Tongue (tissue), 2 donors: ENCODE data around the gene HLCS. TPM values are rescaled to one million over a fixed set of nuclear protein-coding genes. Genes with fewer than 3 reads are reported as not detected.

Source experiments
- DNase-seq: peaks from one replicate; pipeline ENCODE4 v3.0.0-alpha.2; 2015
- total RNA-seq: library from RNA; depleted of rRNA; stranded (reverse); fragments of >200 nt; gene quantifications from one replicate; pipeline ENCODE4 v1.2.3, GENCODE V29; 2014

HLCS gene
- total RNA-seq, 1 donor from 2014 or later: 30.0 TPM

- peak; percentile 66 for DNase-seq
Observed at GRCh38 chr21:36769051-36769839, 197.2 kb downstream of the HLCS start.

- no peak for DNase-seq
Observed at GRCh38 chr21:36768496-36768895, 198.0 kb downstream of the HLCS start.

GRCh38 chr21:36767096-36767495 is 199.4 kb downstream of the HLCS start:
- DNase-seq: no peak

GRCh38 chr21:36766511-36766910 is 200.0 kb downstream of the HLCS start:
- no peak for DNase-seq

- DNase-seq: no peak
Observed at GRCh38 chr21:36765229-36765628, 201.2 kb downstream of the HLCS start.

DNA sequence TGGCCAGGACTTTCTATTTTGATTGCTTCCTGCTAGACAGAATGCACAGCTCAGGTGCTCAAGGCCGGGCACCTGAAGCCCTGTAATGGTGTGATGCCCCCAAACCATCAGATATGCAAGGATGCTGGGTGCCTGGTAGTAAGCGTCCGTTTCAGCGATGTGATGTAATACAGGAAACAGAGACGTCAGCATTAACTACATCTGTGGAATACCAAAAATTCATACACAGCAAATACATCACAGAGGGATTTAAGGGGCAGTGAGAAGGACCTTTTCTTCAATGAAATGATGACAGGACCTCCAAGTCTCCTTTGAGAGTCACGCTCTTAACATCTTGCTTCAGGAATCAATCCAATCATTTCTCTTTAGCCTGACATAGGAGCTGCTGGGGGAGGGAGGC is 203.2 kb downstream of the HLCS start:
- no peak for DNase-seq

GRCh38 chr21:36762642-36763041 is 203.8 kb downstream of the HLCS start:
- no peak for DNase-seq

DNA sequence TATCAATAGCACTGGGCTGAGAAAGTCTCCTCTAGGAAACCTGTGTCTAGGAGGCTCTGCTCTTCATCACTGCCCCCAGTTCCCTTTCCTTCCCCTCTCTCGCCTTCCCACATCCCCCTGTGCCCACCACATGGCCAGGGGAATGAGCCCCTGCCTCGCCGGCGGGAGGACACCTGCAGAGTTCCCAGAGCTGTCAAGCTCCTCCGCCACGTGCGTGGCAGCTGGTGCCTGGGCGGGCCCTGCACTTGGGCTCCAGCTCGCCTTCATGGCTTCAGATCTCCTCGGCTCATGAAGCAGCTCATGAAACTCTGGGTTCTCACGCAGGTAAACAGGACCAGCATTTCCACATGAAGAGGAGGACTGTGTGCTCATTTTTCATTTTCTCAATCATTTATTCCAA is 204.8 kb downstream of the HLCS start:
- DNase-seq: no peak

GRCh38 chr21:36759348-36760083 is 207.0 kb downstream of the HLCS start:
- DNase-seq: no peak

- peak; percentile 51 for DNase-seq
Observed at GRCh38 chr21:36757196-36757595, 209.3 kb downstream of the HLCS start.

DNA sequence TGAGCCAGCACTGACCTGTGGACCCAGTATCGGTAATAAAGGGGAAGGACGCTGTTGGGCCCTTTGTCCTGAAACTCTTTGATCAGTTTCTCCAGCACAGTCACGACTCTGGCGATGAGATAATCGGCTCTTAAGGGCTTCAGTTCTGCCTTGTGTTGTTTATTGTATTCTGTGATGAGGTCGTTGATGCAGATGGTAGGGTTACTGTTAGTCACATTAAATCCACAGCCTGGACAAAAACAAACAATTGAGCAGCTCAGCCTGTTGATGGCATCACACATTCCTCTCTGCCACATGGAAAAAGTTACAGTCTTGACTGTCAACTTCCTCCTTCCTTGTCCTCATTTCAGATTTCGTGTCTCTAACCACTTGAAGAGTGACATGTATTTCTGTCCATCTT is 209.9 kb downstream of the HLCS start:
- no peak for DNase-seq

DNA sequence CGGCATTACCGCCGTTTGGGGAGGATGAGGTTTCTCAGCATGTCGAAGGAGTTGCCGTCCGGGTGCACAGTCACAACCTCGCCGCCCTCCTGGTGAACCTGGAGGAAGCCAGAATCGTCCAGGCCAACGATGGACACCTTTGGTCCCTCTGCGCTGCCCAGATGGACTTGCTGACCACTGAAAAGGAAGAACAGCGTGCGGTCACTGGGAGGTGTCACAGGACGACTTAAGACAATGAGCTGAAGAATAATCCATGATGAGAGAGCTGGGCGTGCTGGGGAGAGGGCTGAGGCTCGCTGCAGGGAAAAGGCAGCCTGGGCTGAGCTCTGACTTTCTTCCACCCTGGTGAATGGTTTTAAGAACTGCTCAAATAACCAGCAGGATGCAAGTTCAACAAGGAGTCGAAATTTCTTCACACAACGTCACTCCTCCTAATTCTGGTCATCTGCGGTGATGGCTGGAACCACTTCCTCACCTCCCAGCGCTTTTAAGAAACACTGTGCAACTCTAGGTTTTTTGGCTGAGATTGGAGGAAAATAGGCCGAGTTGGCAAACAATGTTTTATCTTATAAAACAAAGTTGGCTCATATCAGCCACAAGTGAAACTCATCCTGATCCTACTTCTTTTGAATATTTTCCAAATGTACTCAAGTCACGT is 212.1 kb downstream of the HLCS start:
- no peak for DNase-seq

DNA sequence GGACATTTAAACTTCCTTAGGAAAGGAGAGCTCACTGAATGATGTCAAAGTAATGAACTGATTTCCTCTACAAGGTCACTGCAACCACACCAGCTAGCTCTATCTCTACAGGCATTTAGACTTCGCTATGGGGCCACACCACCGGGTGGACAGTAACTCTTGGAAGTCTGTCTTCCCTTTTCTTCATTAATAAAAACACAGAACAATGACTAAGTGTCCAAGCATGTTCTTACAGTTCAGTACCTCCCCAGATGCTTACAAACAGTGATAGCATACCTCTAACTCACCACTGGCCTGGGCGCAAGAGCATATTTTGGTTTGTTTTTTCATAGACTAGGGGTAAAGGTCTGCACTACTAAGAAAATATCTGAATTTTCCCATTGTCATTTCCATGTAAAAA is 212.9 kb downstream of the HLCS start:
- DNase-seq: no peak

DNA sequence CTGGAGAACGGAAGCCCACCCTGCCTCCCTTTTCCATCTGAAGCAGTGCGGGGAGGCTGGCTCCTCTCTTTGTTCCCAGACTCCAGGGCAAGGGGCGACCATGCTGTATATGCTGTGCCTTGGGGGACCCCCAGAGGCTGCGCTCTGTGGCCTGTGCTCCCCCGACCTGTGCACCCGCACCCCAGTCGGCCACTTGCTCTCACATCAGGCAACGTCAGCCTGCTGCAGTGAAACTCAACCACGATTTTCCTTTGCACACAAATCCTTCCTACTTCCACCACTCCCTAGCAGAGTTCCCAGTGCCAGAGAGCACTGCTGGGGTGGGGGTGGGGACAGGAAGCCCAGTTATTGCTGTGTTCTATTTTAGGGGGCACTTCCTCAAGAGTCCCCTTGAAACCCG is 215.1 kb downstream of the HLCS start:
- DNase-seq: no peak

DNA sequence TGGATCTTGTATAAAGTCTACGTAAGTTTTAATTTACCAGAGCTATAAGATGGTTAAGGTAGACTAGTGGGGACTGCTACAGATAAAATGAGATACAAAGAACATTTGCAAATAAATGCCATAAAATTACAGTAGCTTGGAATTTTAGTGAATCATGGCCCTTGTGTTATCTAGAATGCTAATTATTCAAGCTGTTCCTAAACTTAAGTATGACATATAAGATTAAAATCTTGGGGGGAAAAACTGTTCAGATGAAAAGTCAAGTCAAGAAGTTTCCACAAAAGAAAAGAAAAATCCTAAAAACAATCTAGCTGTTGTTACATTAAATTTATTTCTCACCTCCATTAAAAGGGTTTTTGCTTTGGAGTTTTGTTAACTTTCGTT is 215.9 kb downstream of the HLCS start:
- no peak for DNase-seq

GRCh38 chr21:36749935-36750575 is 216.4 kb downstream of the HLCS start:
- DNase-seq: peak; percentile 92

GRCh38 chr21:36747815-36748383 is 218.6 kb downstream of the HLCS start:
- peak; percentile 74 for DNase-seq

- DNase-seq: no peak
Observed at GRCh38 chr21:36747041-36747814, 219.2 kb downstream of the HLCS start.

- no peak for DNase-seq
Observed at GRCh38 chr21:36745459-36745858, 221.0 kb downstream of the HLCS start.

- peak; percentile 79 for DNase-seq
Observed at GRCh38 chr21:36744560-36745231, 221.8 kb downstream of the HLCS start.

DNA sequence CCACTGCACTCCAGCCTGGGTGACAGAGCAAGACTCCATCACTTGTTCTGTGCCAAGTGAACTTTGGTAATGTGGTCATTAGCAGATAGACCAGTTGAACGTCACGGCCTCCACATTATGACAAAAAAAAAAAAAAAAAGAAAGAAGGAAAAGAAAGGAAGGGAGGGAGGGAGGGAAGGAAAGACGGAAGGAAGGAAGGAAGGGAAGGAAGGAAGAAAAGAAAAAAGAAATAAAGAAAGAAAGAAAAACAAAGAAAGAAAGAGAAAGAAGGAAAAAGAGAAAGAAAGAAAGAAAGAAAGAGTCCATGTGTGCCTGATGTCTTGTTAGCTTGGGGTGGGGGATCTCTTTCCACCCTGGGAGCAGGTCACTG is 222.3 kb downstream of the HLCS start:
- no peak for DNase-seq
